ENCODE results near the gene GEN1.

DNA sequence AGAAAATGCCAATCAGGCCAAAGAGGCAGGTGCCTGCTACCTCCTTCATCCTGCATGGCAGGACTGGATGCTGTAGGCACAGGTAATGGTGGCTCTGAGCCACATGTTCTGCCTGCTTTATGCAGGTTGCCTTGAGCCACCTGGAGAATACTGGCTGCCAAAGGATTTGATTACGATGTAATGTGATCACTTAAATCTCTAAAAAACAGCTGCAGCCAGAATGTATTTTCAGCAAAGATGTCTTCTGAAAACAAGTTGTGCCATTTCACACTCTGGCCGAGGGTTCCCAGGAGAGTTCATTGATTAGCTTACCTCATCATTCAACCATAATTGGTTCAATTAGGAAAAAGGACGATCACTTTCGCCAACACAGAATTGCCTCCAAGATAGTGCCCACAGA, 44.4 kb downstream of the GEN1 start:
- TF ChIP-seq, protein P1, sequence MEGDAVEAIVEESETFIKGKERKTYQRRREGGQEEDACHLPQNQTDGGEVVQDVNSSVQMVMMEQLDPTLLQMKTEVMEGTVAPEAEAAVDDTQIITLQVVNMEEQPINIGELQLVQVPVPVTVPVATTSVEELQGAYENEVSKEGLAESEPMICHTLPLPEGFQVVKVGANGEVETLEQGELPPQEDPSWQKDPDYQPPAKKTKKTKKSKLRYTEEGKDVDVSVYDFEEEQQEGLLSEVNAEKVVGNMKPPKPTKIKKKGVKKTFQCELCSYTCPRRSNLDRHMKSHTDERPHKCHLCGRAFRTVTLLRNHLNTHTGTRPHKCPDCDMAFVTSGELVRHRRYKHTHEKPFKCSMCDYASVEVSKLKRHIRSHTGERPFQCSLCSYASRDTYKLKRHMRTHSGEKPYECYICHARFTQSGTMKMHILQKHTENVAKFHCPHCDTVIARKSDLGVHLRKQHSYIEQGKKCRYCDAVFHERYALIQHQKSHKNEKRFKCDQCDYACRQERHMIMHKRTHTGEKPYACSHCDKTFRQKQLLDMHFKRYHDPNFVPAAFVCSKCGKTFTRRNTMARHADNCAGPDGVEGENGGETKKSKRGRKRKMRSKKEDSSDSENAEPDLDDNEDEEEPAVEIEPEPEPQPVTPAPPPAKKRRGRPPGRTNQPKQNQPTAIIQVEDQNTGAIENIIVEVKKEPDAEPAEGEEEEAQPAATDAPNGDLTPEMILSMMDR (IDR thresholded peaks at IDR 0.05), result no peak
- no peak for TF ChIP-seq POLR2A (IDR thresholded peaks at IDR 0.05)
